CD1c-positive myeloid dendritic cell (primary cell): ENCODE results near the gene DLK1.

Source experiments
- DNase-seq: peaks from one replicate; pipeline ENCODE4 v3.0.0-alpha.2; 2016; ENCODE audit errors: extremely low spot score

The DLK1 gene

GRCh38 chr14:100762089-100762515 is 35.4 kb downstream of the DLK1 start:
- no peak for DNase-seq

GRCh38 chr14:100762901-100763300 is 36.2 kb downstream of the DLK1 start:
- DNase-seq, result no peak

- no peak for DNase-seq
Measured at GRCh38 chr14:100764471-100765115, 37.9 kb downstream of the DLK1 start.

- no peak for DNase-seq
Measured at GRCh38 chr14:100765296-100765695, 38.6 kb downstream of the DLK1 start.

GRCh38 chr14:100765991-100766390 is 39.3 kb downstream of the DLK1 start:
- DNase-seq, result no peak

- no peak for DNase-seq
Measured at GRCh38 chr14:100767003-100767787, 40.5 kb downstream of the DLK1 start.

GRCh38 chr14:100767788-100768536 is 41.3 kb downstream of the DLK1 start:
- DNase-seq, result no peak

GRCh38 chr14:100769035-100769939 is 42.6 kb downstream of the DLK1 start:
- no peak for DNase-seq

GRCh38 chr14:100770046-100770445 is 43.4 kb downstream of the DLK1 start:
- DNase-seq, result no peak

GRCh38 chr14:100770605-100771120 is 44.0 kb downstream of the DLK1 start:
- no peak for DNase-seq

GRCh38 chr14:100771121-100771800 is 44.6 kb downstream of the DLK1 start:
- no peak for DNase-seq

GRCh38 chr14:100772607-100773165 is 46.0 kb downstream of the DLK1 start:
- DNase-seq, result no peak

- no peak for DNase-seq
Measured at GRCh38 chr14:100773331-100774163, 46.9 kb downstream of the DLK1 start.

- DNase-seq, result no peak
Measured at GRCh38 chr14:100774164-100774537, 47.5 kb downstream of the DLK1 start.

- no peak for DNase-seq
Measured at GRCh38 chr14:100775351-100775830, 48.7 kb downstream of the DLK1 start.

- no peak for DNase-seq
Measured at GRCh38 chr14:100775831-100776591, 49.3 kb downstream of the DLK1 start.

- no peak for DNase-seq
Measured at GRCh38 chr14:100776681-100777365, 50.1 kb downstream of the DLK1 start.

- no peak for DNase-seq
Measured at GRCh38 chr14:100777366-100777817, 50.7 kb downstream of the DLK1 start.
